ENCODE results near the gene RFC3. TPM values are rescaled to one million over a fixed set of nuclear protein-coding genes. Genes with fewer than 3 reads are reported as not detected.

The RFC3 gene
- total RNA-seq, 1 donor from 2014 or later, result 15.0 TPM

- DNase-seq, result no peak
Observed at GRCh38 chr13:33815011-33815550, 2.9 kb upstream of the RFC3 start.

GRCh38 chr13:33816912-33817311 lies 1.0 kb upstream of the RFC3 start:
- DNase-seq, result no peak

GRCh38 chr13:33817513-33817900 lies 442 bp upstream of the RFC3 start:
- DNase-seq, result no peak

GRCh38 chr13:33825083-33825482 lies 7.1 kb downstream of the RFC3 start:
- DNase-seq, result no peak

GRCh38 chr13:33827139-33827538 lies 9.2 kb downstream of the RFC3 start:
- DNase-seq, result no peak

GRCh38 chr13:33828431-33829129 lies 10.6 kb downstream of the RFC3 start:
- no peak for DNase-seq

GRCh38 chr13:33832872-33833271 lies 14.9 kb downstream of the RFC3 start:
- peak; percentile 82 for DNase-seq

- no peak for DNase-seq
Observed at GRCh38 chr13:33838647-33839046, 20.7 kb downstream of the RFC3 start.

- DNase-seq, result no peak
Observed at GRCh38 chr13:33840402-33840801, 22.5 kb downstream of the RFC3 start.

- DNase-seq, result no peak
Observed at GRCh38 chr13:33842207-33842606, 24.3 kb downstream of the RFC3 start.

GRCh38 chr13:33842986-33843385 lies 25.0 kb downstream of the RFC3 start:
- DNase-seq, result no peak

GRCh38 chr13:33845572-33846302 lies 27.8 kb downstream of the RFC3 start:
- no peak for DNase-seq

GRCh38 chr13:33846303-33847062 lies 28.5 kb downstream of the RFC3 start:
- no peak for DNase-seq

GRCh38 chr13:33849211-33849610 lies 31.3 kb downstream of the RFC3 start:
- DNase-seq, result no peak

GRCh38 chr13:33855371-33855895 lies 37.5 kb downstream of the RFC3 start:
- no peak for DNase-seq

GRCh38 chr13:33859691-33860303 lies 41.8 kb downstream of the RFC3 start:
- DNase-seq, result no peak

GRCh38 chr13:33860526-33860925 lies 42.6 kb downstream of the RFC3 start:
- no peak for DNase-seq

- no peak for DNase-seq
Observed at GRCh38 chr13:33862016-33862415, 44.1 kb downstream of the RFC3 start.

GRCh38 chr13:33863188-33863789 lies 45.3 kb downstream of the RFC3 start:
- DNase-seq, result no peak

- no peak for DNase-seq
Observed at GRCh38 chr13:33865945-33866344, 48.0 kb downstream of the RFC3 start.

- DNase-seq, result peak; percentile 24
Observed at GRCh38 chr13:33867472-33867871, 49.5 kb downstream of the RFC3 start.

GRCh38 chr13:33868343-33868994 lies 50.5 kb downstream of the RFC3 start:
- no peak for DNase-seq
